HG02840 (cell line): ENCODE results near the gene PTPRM.

Experiments
- ATAC-seq: cut with Tn5 transposase; IDR thresholded peaks from one replicate; pipeline ENCODE4 v1.9.1; 2021; ENCODE audit warnings: mild to moderate bottlenecking, moderate library complexity, moderate number of reproducible peaks; ENCODE audit not compliant: unreplicated experiment, low FRiP score

PTPRM gene

DNA sequence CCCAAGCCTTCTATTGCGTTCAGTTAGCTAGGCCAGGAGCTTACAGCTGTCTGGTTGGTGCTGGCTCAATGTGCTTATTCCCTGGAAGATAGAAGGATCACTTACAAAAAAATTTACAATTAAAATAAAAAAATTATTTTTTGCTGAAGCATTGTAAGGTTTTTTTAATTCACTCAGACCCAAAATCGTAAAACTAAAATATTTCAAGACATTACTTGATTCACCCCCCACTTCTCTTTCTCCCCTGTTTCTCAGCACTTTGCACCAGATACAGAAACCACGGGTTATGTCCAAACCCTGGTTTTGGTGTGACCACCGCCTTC is 911 bp upstream of the PTPRM start:
- no peak for ATAC-seq

DNA sequence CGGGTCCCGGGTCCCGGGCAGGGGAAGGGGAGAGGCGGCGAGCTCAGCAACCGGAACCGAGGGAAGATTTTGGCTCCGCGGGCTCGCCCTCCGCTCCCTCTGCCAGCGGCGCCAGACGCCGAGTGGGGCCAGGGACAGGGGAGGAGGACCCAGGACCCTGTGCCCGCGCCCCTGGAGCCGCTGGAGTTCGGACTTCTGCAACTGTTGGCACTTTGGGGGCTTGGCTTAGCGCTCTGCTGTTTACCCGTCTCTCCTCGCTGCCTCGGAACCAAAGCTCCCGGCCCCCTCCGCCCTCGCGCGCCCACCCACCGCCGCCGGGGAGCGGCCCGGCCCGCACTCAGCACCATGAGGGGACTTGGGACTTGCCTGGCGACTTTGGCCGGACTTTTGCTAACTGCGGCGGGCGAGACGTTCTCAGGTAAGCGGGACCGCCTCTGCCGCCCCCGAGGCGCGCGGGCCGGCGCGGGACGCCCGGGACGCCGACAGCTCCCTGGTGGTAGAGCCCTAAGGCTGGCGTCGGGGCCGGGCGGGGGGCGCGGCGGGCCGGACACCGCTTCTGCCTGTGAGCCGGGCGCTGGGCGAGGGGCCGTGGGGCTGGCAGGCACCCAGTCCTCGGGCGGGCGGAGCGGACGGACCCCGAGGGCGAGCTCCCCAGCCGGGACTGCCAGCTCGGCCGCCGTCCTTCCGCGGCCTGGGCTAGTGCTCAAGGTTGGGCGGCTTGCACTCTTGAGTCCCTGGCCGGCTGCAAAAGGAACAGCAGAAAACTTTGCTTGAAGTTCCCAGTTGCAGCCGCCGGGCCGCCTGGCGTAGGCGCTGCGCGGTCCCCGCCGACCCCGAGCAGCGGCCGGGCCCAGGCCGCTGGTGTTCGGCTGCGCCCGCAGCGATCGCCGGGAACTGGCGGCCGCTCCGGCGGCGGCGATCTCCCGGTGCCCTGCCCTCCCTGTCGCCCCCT is 634 bp downstream of the PTPRM start:
- ATAC-seq = no peak

DNA sequence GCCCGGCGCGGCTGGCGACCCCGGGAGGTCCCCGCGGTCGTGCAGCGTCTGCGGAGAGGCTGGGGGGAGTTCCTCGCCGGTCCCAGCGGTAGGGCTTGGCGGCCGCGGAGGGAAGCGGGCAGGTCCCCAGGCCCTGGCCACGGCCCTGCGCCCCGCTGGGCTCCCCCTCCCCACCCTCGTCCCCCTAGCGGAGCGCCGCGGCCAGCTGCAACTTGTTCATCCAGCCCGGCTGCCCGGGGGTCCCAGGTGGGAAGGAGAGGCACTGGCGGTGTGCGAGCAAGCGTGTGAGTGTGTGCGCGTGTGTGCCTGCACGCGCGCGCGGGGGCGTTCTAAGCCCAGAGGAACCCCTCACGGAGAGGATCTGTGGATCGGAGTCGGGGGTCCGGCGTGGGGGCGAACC is 1.3 kb downstream of the PTPRM start:
- no peak for ATAC-seq

DNA sequence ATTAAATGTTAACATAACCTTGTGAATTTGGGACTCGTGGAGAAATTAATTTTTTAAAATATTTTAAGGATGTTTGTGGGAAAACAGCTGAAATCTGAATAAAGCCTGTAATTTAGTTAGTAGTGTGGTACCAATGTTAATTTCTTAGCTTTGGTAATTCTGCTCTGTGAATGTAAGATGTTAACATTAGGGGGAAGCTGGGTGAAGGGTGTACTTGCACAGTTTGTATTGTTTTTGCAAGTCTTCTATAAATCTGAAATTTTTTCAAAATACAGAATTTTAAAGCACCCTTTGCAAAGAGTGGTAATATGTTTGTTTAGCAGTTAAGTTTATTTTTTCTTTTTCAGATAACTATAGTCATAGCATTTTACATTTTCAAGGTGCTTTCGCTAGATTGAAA is 4.5 kb downstream of the PTPRM start:
- ATAC-seq = no peak

DNA sequence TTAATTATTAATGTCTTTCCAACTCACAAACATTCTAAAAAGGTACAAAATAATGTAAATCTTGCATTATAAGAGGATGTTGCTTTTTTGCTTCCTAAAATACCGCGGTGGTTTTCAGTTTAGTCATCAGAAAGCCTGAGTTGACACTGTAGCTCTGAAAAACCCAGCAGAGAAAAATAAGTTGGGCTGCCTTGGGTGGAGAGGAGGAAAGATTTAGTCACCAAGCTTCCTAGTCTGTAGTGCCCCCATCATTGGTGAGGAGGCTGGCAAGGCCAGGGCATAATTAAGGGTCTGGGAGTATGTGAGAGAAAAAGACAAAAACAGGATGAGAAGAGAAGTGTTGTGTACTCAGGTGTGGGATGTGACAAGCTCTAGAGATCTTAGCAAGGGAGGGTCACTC is 5.7 kb downstream of the PTPRM start:
- ATAC-seq = no peak

DNA sequence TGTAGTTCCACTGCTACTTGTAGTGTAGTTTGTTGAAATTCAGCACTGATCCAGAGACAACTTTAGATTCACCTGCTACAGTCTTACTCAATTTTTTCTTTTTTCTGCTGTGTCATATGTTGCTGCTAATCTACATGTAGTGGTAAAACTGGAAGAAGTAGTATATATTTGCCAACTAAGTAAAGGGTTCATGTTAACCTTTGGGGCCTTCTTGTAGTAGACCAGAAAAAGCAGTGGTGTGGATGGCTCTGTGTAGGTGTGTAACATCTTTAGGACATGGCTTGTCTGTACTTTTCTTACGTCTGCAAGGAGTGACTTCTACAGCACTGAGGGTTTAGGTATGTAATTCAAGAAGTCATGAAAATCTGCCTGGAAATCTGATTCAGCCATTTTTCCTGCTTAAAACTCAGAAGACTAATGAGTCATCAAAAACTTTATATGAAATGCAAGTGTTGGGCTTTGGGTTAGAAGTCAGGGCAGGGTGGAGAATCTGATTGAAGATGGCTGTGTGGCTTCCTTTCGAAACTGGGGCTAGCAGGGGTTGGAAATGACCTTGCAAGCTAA is 8.4 kb downstream of the PTPRM start:
- no peak for ATAC-seq

DNA sequence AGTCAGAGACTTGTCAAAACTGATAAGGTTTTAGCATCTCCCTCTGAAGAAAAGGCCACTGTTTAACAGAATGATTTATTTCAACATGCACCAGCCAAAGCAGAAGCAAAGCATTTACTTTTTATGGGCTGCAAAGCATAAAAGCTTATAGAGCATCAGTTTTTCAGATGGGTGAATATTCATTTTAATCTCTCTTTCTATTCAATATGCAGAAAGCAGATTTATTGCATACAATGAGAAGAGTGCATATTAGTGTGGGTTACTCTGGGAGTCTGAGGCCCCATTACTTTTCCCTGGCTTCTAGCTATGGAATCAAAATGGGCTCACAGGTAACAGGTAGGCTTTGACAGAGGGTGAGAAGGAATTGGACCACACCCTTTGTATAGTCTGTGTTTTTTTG is 9.0 kb downstream of the PTPRM start:
- ATAC-seq = no peak

DNA sequence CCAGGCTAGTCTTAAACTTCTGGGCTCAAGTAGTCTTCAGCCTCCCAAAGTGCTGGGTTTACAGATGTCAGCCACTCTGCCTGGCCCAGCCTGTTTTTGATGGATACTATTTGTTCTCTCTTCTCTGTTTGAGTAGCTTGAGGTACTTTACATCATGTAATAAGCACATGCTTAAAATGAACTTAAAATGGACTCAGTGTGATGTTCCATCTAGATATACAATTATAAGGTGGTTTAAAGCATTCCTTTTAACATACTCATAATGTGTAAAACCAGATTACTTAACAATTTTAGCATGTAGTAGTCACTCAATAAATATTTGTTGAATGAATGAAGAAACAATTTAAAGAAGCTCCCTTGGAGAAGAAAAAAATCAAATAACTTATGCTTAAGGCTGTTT is 9.6 kb downstream of the PTPRM start:
- ATAC-seq = no peak

DNA sequence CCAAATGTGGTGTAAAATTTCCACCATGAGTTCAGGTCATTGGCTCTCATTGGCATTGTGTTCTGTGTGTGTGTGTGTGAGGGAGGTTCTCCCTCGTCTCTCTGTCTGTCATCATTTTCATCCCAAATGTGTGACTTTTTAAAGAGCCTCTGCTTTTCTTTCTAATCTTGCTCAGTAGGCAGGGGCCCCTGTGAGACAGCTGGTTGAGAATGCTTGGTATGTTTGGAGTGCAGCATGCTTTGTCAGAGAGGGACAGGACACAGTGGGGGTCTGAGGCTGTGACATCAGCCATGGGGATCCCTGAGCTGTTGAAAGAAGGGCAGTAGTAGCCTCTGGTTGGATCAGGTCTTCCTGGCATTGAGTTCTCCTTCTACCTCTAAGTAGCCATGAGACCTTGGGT is 10.6 kb downstream of the PTPRM start:
- ATAC-seq = no peak

DNA sequence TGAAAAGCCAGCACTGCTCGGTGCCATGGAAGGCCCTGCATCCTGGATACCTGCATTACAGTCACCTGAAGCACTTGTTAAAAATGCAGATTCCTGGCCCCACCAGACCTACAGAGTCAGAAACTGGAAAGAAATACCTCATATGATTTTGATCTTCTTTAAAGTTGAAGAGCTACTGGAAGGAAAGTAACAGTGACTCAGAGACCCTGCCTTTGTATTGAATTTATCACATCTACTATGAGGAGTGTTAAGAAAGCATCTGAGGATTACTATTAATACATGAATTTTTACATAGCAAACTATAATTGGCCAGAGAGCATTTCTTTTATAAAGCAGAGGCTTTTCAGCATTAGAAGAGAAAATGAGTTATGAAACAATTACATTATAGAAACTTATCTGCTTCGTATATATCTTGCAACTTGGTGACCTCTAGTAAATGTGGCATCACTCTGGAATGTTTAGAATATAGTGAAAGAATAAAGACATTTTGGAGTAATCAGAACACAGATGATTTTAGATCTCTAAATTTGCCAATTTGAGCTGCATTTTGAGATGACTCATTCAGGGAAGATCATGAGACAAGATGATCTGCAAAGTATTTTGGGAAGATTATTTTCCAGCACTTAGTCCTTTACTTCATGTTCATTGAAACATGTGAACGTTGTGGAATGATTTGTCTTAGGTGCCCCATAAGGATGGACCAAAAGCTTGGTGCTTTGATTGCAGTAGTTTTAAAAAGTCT is 12.2 kb downstream of the PTPRM start:
- ATAC-seq = no peak

DNA sequence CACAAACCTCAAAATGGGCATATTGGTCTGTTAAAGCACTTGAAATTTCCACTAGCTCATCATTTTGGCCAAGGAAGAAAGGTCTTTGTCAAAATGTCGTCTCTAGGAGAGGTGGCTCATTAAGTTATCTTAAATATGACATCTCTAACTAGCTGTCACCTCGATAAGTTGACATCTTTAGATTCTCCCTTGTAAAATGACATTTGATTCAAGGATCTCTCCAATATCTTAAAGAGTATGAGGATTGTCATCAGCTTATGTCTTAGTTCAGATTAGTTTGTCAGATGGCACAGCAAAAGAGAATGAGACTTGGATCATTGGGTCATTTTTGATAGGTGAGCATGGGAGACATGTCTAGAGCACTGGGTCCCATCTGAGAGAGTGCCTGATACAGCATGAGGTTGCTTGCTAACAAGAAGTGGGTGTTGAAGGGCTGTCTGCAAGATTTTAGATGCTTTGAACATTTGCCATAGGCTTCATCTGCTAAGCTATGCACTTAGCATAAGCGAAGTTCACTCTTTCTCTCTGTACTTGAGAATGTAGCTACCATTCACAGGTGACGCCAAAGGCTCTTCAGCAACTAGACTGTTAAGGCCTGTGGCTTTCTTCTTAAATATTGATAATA is 12.9 kb downstream of the PTPRM start:
- no peak for ATAC-seq

DNA sequence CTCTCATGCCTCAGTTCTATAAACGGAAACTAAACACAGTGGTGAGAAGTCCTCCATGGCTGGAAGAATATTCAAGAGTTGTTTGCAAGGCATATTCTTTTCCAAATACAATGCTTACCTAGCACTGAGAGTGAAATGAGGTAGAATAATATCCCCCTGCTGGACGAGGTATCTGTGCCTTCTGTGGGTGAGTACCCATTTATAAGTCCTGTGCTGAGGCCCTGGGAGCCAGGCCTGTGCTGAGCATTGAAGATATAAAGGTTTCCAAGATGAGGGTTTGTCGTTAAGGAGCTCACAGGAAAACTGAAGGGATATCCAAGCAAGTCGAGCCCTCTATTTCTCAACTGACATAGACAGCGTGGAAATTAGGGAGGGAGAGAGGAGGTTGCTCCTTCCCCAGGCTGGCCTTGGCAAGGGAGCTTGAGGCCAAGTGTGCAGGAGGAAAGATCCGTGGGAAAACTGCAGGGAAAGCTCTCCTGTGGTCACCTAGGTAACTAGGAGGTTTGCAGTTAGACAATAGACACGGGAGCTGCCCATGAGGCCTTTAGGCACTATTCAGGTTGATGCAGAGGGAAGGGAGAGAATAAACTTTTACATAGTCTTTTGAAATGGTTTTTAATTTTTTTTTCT is 17.6 kb downstream of the PTPRM start:
- no peak for ATAC-seq

DNA sequence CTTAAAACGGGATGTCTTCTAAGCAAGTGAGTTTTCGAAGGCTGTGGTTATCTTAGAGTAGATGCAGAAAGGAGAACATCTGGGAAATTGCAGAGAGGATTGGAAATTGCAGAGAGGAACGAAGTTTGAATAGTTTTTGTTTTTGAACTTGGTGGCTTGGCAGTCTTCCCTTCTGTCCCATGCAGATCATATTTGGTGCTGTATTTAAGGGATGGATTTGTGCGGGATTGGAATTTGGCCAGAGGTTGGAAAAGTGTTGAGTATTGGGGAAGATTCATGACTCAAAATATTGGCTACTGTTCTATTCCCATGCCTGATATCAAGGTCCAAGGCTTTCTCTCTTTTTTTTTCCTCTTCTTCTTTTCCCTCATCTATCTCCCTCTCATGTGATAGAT is 18.2 kb downstream of the PTPRM start:
- no peak for ATAC-seq

DNA sequence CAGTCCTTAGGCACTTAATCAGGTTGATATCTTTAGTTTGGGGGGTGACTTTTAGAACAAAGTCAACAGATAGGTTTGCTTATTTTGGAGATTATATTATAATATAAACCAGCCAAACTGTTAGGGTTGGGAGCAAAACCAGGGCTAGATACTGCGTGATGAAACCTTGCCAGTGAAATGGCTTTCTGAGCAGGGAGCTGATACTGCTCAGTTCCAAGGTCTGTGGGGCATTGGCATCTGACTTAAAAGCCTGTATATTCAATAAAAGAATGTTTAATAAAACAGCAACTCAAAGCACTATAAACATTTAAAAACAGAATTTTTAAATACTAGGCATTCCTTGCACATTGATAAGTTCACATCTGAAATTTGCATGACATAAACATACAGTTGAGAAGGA is 19.3 kb downstream of the PTPRM start:
- no peak for ATAC-seq

DNA sequence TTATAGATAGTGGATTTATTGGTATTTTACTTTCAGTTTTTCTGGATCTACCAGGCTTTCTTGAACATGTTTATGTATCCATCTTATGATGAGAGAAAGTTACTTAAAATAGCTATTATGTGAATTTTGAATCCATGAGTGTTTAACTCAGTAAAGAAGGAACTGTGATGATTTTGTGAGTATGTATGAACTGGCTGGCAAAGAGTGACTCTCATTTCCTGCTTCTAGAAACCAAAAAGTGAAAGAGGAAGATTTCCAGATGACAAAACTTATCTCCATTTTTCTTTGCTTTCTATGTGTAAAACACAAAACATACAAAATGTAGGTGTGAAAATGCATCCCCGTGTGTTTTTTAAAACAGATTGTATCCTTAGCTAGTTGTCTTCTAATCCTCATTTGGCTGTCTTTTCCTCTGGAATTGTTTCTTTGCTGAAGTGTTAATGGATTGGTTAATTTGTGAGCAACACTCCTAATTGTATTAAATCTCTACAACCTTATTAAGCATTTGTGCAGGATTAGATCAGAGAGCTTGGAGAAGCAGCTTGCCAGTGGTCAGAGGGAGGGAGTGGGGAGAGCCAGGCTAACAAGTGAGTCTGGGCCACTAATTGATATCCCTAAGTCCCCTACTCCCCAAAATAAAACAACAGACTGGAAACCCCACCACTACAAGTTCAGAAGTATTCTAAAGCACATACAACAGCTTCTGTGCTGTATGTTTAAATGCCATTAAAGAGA is 23.9 kb downstream of the PTPRM start:
- no peak for ATAC-seq

DNA sequence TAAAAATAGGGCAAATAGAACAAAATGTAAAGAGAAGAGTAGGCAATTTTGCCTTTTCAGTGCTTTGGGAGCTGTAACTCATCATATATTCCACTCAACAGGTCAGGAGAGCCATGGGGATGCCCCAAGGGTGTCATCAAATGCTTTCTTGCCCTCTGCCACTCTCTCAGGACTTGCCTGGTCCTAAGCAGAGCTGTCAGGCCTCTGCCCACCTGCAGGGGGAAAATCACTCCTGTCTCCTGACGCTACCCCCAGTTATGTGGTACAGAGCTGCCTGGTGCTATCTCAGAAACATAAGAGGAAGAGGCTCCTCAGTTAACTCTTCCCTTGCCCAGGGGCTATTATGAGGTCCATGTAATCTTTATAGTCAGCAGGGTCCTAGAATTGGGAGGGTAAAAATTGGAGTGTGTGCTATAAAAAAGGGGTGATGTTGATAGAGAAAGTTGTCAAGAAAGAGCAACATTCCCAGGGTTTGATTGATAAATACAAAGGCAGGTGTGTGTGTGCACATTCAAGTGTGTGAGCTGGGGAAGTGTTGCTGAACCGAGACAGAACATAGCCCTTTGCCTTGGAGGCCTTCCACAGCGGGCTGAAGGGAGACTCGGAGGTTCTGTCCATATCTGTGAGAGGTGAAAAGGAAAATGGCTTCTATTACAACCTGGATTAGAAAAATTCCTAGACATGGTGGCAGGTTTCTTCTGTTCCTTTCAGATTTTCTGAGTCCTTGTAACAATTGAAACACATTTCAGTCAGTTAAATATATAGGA is 25.4 kb downstream of the PTPRM start:
- ATAC-seq = no peak

DNA sequence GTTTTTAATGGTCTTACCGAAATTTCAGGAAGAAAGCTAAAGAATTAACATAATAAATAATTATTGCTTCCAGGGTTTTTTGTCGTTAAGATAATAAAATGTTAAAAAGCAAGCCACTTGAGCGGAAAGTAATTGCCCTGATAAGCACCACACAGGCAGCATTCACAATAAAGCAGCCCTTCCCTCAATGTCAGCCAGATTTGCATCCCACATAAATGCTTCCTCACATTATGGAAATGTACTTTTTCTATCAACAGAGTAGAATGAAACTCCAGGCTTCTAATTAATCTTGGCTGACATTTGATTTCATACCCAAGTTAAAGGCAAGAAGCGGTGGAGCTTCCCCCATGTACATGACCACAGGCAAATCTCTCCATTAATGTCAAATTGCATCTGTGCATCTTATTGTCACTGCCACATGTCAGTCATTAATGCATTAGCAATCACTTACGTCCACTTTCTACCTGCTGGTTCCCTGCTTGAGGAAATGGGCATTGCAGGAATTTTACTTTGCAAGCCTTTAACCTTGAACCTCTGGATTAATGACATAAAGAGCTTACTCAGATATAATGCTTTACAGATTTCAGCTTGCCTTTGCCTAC is 26.2 kb downstream of the PTPRM start:
- ATAC-seq = no peak

DNA sequence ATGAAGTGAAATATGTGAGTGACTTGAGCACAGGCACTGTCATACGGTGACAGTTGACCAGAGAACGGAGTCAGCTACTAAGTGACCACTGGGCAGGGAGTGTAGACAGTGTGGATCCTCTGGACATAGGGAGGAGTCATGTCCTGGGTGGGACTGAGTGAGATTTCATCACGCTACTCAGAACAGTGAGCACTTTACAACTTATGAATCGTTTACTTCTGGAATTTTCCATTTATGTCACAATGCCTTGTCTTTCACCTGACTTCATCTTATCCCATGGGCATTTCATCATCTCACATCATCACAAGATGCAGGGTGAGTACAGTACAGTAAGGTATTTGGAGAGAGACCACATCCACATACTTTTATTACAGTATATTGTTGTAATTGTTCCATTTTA is 29.0 kb downstream of the PTPRM start:
- no peak for ATAC-seq

DNA sequence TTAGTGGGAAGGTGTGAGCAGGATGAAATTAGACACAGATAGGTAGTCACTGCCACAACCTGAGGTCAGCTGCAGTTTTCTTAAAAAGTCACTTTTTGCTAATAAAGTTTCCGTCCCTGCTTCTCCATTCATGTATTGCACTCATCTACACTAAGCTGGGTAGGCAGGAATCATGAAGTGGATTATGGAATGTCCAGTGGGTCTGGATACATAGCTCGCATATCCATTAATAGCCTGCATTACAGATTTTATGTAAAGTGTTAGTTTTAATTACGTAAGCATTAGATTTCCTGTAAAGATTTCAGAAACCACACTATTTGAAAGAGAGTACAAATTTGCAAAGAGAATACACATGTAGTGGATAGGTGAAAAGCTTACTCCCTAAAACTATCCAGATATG is 30.4 kb downstream of the PTPRM start:
- no peak for ATAC-seq
